Adrenal gland (tissue), 12 donors: ENCODE measurements around the gene PPM1M. TPM values are rescaled to one million over a fixed set of nuclear protein-coding genes. Genes with fewer than 3 reads are reported as not detected.

Experiments used
- DNase-seq, 7 donors: peaks; one replicate each; pipeline ENCODE4 v3.0.0-alpha.2; 2019 to 2020
- H3K27ac ChIP-seq, 5 donors: fragments of 200-600 bp; sonication (generic) in 4 of 5; 1 replicate in 3 of 5; 2 replicates in 2 of 5; pipeline versions ENCODE4 v1.5.1 to v1.8.0; 2016 to 2020; ENCODE audit warnings: mild to moderate bottlenecking in 1 of 5
- H3K27me3 ChIP-seq: fragments of 200-600 bp; 2 replicates; pipeline ENCODE4 v1.8.0; 2021
- H3K36me3 ChIP-seq, 2 donors: fragments of 200-600 bp; replicated peaks in 1 of 2; 1 replicate in 1 of 2; 2 replicates in 1 of 2; pipeline versions ENCODE4 v1.5.1 to v1.8.0; 2018 to 2022
- H3K4me1 ChIP-seq, 2 donors: fragments of 200-600 bp; replicated peaks in 1 of 2; 1 replicate in 1 of 2; 2 replicates in 1 of 2; pipeline versions ENCODE4 v1.5.1 to v1.8.0; 2018 to 2021
- H3K4me3 ChIP-seq, 4 donors: fragments of 200-600 bp; sonication (generic) in 3 of 4; one replicate each; pipeline ENCODE4 v1.5.1; 2016 to 2018
- H3K9me3 ChIP-seq, 3 donors: fragments of 200-600 bp; sonication (generic) in 1 of 3; replicated peaks in 1 of 3; 1 replicate in 2 of 3; 2 replicates in 1 of 3; pipeline versions ENCODE4 v1.5.1 to v1.8.0; 2016 to 2021
- CTCF ChIP-seq, 6 experiments: fragments of 450-650 bp in 4 of 6; fragments of 200-600 bp in 2 of 6; sonication (generic) in 1 of 6; IDR thresholded peaks; 1 replicate in 5 of 6; 2 replicates in 1 of 6; pipeline versions ENCODE4 v1.5.1 to v1.8.0; 2016 to 2021; ENCODE audit warnings: antibody characterized with exemption in 6 of 6, mild to moderate bottlenecking in 2 of 6, moderate library complexity in 1 of 6
- POLR2A ChIP-seq, 2 donors: fragments of 450-650 bp; IDR thresholded peaks; one replicate each; pipeline ENCODE4 v1.6.1; 2017; ENCODE audit warnings: antibody characterized with exemption in 2 of 2, mild to moderate bottlenecking in 2 of 2, moderate library complexity in 1 of 2
- WGBS, 4 donors: extraction: QIAGEN DNeasy Blood & Tissue Kit in 2 of 4; methylation state at CpG; one replicate each; pipeline versions ENCODE4 v1.1.5 to v1.1.7; 2013 to 2017; 5-methylcytosine and 5-hydroxymethylcytosine counted together
- intact Hi-C, 2 donors: fragments of 100-400 bp; cut with DNase I; formaldehyde crosslinking; loops; one replicate each; pipeline versions ENCODE4 v1.14.1 to v1.15.0; 2022 to 2023
- polyA plus RNA-seq, 3 donors: library from polyadenylated mRNA; stranded (reverse); fragments of 200-250 nt in 2 of 3; fragments of 350-450 nt in 1 of 3; fragmentation: Illumina TruSeq in 1 of 3; extraction: RNeasy Lipid Tissue Mini Kit (QIAGEN cat#74804) in 1 of 3; gene quantifications; one replicate each; pipeline ENCODE4 v1.2.3, GENCODE V29; 2013 to 2014
- total RNA-seq, 9 donors: library from RNA; depleted of rRNA in 4 of 9; stranded (reverse); fragments of >200 nt in 4 of 9; fragments of 120-200 nt in 1 of 9; fragmentation: NEBNext Ultra II Directional in 1 of 9; extraction: Animal tissue kit (Norgen Biotek cat#: 25700) in 1 of 9; gene quantifications; one replicate each; pipeline versions ENCODE4 v1.1.0 to v1.2.4, GENCODE V29; 2013 to 2023
- donor health status: healthy with polysubstance abuse.
- donor health status: Bipolar disorder and iron deficiency.
- donor health status: DM: yes; HTN: yes; CAD: no.
- donor health status: DM: no; HTN: no; CAD: no.
- donor health status: DM: no; HTN: no; CAD: no.
- donor health status: DM: yes; HTN: yes; CAD: no.

PPM1M gene
- total and polyA plus RNA-seq, 12 donors = 3.2 to 29.8 (median 21.7) TPM

DNA sequence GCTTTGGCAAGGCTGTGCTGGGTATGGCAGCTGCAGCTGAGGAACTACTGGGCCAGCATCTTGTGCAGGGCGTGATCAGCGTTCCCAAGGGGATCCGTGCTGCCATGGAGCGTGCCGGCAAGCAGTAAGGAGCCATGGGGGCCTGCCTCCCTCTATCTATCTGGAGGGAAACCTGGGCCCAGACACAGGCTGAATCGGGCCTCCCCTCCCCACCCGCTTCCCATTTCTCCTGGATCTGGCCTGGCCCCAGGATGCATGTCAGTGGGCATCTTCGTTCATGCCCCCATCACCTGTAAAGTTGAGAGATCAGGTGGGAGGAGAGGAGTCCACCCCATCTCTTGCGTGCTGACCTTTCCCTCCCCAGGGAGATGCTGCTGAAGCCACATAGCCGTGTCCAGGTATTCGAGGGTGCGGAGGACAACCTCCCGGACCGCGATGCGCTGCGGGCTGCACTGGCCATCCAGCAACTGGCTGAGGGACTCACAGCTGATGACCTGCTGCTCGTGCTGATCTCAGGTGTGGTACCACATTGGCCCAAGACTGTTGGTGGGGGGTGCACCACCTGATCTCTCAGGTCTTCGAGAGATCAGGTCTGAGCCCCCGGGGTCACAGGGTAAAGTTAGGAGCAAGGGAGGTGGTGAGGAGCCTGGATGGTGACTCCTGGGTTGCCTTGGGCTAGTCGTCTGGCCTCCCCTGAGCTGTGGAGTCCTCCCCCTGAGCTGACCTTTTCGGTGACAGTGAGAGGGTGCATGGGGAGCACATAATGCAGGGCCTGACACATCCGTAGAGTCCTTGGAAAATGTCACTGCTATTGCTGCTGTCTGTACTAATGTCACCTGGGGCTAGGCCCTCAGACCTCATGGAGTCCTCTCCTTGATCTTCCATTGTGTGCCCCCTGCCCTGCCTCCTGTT is 45.3 kb downstream of the PPM1M start:
- no peak overlapping the region for H3K27ac ChIP-seq
- no peak for TF ChIP-seq POLR2A (IDR thresholded peaks at IDR 0.05)
- no peak for TF ChIP-seq CTCF (IDR thresholded peaks at IDR 0.05)
- H3K9me3 ChIP-seq = no peaks in the 10 kb centered on the region
- intact Hi-C loops = loop anchor here in 1 of 2 donors (2.0 kb wide), 1 partner anchor 50 kb away; no protein-coding TSS in a partner anchor
- H3K27me3 ChIP-seq = no peaks in the 10 kb centered on the region
- H3K4me3 ChIP-seq = no peak overlapping the region
- peaks cover 0 to 21% of the 10 kb centered on the region in 2 donors for H3K36me3 ChIP-seq
- WGBS, 4 donors = 75 to 86% (median 81%) methylated on average over 6 to 23 of the region's 23 CpGs
- H3K4me1 ChIP-seq = peaks cover 4 to 21% of the 10 kb centered on the region in 2 donors
- DNase-seq = no peak

DNA sequence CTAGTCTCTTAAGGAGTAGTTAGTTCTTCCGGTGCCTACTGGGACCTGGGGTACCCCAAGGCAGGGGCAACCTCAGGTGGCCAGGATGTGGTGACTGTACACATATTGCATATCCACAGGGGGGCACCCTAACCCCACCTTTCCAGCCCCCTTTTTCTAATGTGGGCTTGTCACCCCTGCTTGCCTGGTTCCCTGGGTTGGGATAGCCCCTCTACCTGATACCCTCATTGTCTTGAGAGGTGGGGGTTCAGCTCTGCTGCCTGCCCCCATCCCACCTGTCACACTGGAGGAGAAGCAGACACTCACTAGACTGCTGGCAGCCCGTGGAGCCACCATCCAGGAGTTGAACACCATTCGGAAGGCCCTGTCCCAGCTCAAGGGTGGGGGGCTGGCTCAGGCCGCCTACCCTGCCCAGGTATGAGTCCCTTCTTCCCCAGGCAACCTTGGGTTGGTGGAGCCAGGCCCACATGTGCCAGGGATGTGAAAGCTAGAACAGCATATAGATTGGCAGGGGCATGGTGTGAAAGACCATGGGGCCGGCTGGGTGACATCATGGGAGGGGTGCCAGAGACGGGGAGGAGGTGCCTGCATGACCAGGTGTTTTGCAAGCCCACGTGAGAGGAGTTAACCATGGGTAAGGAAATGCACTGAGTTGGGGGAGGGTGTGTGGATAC is 46.1 kb downstream of the PPM1M start:
- peaks cover 0 to 21% of the 10 kb centered on the region in 2 donors for H3K36me3 ChIP-seq
- peak in 3 of 7 donors; percentile 37 to 55 (median 45) for DNase-seq
- 71 to 84% (median 74%) methylated on average over 4 to 7 of the region's 7 CpGs for whole genome bisulfite sequencing, 4 donors
- H3K27me3 ChIP-seq = no peaks in the 10 kb centered on the region
- TF ChIP-seq POLR2A (IDR thresholded peaks at IDR 0.05) (no peak), CTCF (IDR thresholded peaks at IDR 0.05) (peak; percentile 12 to 59 (median 48))
- intact Hi-C loops = loop anchor here in 1 of 2 donors (2.0 kb wide), 1 partner anchor 49 kb away; no protein-coding TSS in a partner anchor
- H3K4me3 ChIP-seq = no peak overlapping the region
- no peaks in the 10 kb centered on the region for H3K9me3 ChIP-seq
- H3K4me1 ChIP-seq = peaks cover 4 to 17% of the 10 kb centered on the region in 2 donors
- H3K27ac ChIP-seq = no peak overlapping the region

DNA sequence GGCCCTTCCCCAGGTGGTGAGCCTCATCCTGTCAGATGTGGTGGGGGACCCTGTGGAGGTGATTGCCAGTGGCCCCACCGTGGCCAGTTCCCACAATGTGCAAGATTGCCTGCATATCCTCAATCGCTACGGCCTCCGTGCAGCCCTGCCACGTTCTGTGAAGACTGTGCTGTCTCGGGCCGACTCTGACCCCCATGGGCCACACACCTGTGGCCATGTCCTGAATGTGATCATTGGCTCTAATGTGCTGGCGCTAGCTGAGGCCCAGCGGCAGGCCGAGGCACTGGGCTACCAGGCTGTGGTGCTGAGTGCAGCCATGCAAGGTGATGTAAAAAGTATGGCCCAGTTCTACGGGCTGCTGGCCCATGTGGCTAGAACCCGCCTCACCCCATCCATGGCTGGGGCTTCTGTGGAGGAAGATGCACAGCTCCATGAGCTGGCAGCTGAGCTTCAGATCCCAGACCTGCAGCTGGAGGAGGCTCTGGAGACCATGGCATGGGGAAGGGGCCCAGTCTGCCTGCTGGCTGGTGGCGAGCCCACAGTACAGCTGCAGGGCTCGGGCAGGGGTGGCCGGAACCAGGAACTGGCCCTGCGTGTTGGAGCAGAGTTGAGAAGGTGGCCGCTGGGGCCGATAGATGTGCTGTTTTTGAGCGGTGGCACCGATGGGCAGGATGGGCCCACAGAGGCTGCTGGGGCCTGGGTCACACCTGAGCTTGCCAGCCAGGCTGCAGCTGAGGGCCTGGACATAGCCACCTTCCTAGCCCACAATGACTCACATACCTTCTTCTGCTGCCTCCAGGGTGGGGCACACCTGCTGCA is 46.9 kb downstream of the PPM1M start:
- Histone ChIP-seq H3K27ac (no peak overlapping the region), H3K36me3 (peaks cover 0 to 21% of the 10 kb centered on the region in 2 donors), H3K27me3 (no peaks in the 10 kb centered on the region), H3K4me3 (no peak overlapping the region), H3K4me1 (peaks cover 0 to 11% of the 10 kb centered on the region in 2 donors), H3K9me3 (no peaks in the 10 kb centered on the region)
- intact Hi-C loops = no loop called here
- 92 to 95% (median 94%) methylated on average over 15 to 20 of the region's 20 CpGs for whole genome bisulfite sequencing, 4 donors
- TF ChIP-seq POLR2A (IDR thresholded peaks at IDR 0.05) (no peak), CTCF (IDR thresholded peaks at IDR 0.05) (no peak)
- DNase-seq = no peak
